Measurements from ENCODE around the gene PARVA.

DNA sequence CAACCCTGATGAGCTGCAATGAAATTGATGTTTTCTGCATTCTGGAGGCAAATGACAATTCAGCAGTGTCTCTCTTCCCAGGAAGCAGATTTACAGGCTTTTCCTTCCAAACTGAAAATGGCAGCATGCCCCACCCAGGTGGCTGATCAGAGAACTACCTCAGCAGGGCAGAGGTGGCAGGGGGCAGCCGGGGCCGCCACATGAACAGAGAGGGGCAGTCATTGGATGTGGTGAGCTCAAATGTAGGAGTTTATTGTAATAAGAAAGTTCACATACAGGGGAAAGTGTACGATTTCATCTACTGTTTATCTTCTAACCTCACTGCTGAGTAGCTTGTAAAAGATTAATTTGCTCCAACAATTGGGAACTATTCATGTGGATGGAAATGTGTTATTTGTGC, 15.7 kb upstream of the PARVA start:
- TF ChIP-seq ZNF184 (CRISPR knock-in tag; IDR thresholded peaks at IDR 0.05) (no peak), TCF7L2 (IDR thresholded peaks at IDR 0.05; ENCODE audit: low read depth, low read length) (no peak), SIX5 (IDR thresholded peaks at IDR 0.05; ENCODE audit: borderline replicate concordance in 1 of 2, insufficient read depth in 1 of 2, low read depth in 1 of 2, low read length in 2 of 2) (no peak), POLR2A (conservative IDR thresholded peaks at IDR 0.05) (no peak)
- TF ChIP-seq, protein P1, sequence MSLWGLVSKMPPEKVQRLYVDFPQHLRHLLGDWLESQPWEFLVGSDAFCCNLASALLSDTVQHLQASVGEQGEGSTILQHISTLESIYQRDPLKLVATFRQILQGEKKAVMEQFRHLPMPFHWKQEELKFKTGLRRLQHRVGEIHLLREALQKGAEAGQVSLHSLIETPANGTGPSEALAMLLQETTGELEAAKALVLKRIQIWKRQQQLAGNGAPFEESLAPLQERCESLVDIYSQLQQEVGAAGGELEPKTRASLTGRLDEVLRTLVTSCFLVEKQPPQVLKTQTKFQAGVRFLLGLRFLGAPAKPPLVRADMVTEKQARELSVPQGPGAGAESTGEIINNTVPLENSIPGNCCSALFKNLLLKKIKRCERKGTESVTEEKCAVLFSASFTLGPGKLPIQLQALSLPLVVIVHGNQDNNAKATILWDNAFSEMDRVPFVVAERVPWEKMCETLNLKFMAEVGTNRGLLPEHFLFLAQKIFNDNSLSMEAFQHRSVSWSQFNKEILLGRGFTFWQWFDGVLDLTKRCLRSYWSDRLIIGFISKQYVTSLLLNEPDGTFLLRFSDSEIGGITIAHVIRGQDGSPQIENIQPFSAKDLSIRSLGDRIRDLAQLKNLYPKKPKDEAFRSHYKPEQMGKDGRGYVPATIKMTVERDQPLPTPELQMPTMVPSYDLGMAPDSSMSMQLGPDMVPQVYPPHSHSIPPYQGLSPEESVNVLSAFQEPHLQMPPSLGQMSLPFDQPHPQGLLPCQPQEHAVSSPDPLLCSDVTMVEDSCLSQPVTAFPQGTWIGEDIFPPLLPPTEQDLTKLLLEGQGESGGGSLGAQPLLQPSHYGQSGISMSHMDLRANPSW (CRISPR knock-in tag; IDR thresholded peaks at IDR 0.05) = no peak

Data from K562 (cell line).